ENCODE measurements around the gene CFAP46.
"Not testable (repeated sequence)": the region's sequence is repeated elsewhere in the genome, so short reads cannot be mapped to it uniquely, and the experiment has no call there.

The CFAP46 gene

DNA sequence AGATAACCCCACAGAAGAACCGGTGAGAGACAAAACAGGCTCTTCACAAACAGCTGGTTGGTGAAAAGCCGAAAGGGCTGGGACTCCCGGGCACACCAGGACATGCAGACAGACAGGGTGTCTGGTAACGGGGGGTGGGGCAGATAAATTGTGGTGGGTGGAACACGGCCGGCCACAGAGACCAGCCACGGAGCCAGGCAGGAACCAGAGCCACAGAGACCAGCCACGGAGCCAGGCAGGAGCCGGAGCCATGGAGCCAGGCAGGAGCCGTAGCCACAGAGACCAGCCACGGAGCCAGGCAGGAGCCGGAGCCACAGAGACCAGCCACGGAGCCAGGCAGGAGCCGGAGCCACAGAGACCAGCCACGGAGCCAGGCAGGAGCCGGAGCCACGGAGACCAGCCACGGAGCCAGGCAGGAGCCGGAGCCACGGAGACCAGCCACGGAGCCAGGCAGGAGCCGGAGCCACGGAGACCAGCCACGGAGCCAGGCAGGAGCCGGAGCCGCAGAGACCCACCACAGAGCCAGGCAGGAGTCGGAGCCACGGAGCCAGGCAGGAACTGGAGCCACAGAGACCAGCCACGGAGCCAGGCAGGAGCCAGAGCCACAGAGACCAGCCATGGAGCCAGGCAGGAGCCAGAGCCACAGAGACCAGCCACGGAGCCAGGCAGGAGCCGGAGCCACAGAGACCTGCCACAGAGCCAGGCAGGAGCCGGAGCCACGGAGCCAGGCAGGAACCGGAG is 116.4 kb downstream of the CFAP46 start:
- DNase-seq (ENCODE audit: low spot score): not testable (repeated sequence)

DNA sequence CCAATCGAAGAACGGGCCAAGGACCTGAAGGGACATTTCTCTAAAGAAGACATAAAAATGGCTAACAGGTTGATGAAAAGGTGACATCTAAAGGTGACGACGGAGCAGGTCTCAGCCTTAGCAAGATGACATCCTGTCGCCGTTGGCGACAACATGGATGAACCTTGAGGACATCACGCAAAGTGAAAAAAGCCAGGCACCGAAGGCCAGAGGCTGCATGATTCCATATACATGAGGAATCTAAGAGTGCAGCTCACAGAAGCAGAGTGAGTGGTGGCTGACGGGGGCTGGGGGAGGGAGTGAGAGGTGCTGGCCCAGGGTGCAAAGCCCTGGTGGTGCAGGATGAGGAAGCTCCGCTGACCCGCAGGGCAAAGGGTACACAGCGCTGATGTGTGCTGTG is 122.3 kb downstream of the CFAP46 start:
- no peak for DNase-seq (ENCODE audit: low spot score)

DNA sequence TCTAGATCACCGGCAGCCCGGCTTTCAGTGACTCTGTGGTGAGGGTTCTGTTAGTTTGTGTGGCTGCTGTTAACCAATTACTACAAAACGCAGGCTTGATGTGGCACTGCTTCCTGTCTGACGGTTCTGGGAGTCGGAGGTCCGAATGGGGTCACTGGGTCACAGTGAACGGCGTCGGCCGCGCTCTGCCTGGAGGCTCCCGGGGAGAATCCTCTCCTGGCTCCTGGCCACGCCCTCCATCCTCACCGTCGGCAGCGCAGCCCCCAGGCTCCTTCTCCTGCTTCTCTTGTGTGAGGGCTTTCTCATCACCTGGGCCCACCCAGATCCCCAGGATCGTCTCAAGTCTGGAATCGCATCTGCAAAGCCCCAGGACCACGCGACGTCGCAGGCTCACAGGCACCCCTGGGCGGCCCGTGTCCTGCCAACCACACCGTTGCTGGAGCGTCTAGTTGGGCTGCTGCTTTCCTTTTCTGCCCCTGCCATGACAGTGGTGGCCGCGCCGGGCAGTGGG is 124.6 kb downstream of the CFAP46 start:
- DNase-seq (ENCODE audit: low spot score): no peak

DNA sequence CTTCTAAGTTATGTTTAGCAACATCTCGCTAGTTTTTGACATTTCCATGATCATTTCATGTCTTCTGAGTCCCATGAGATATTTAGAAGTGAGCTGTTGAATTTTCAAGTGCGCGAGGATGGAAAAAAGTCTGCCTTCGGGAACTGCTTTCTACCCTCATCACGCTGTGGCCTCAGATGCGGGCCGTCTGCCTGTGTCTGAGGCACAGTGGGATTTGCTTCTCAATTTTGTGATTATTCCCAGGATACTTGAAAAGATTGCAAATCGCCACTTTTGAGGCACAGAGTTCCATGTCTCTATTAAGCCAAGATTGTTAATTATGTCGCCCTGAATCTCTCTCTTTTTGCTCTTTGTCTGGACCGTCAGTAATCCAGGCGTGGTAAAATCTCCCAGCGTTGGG is 125.7 kb downstream of the CFAP46 start:
- DNase-seq (ENCODE audit: low spot score): no peak

DNA sequence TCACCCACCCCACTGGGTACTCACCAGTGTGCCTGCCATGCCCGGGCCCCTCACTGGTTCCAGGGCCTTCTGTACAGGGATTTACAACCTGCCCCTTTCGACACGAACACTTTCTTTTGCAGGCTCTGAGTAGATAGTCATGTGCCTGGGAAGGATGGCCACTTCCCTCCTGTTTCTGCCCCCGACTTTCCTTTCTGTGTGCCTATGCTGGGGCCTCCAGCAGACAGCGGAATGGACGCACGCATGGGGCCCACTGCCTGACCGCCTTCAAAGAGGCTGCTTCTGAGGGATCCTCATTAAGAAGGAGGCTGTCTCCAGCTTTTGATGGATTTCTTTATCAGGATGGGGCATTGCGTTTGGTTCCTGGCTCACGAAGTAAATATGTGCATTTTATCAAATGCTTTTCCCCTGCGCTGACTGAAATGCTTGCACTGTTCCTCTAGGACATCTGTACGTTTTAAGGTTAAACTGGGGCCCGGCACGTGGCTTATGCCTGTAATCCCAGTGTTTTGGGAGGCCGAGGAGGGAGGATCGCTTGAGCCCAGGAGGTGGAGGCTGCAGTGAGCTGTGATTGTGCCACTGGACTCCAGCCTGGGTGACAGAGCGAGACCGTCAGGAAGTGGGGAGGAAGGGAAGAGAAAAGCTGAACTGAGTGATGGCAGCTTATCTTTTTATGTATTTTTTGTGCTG is 127.1 kb downstream of the CFAP46 start:
- DNase-seq (ENCODE audit: low spot score): no peak

DNA sequence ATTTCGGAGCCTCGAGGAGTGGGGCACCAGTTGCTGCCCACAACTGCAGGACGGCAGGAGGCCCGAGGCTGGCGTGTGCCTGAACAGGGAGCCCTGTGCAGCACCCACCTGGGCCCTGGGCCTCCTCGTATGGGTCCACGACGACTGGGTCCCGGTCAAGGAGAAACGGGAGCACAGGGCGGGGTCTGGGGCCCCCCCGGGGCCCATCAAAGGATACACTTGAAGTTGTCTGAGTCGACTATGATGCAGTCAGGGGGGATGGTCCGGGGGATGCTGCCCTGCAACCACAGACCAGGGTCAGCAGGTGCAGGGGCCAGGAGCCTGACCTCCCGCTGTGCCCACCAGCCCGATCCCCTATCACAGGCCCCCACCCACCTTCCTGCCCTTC is 127.9 kb downstream of the CFAP46 start:
- no peak for DNase-seq (ENCODE audit: low spot score)

DNA sequence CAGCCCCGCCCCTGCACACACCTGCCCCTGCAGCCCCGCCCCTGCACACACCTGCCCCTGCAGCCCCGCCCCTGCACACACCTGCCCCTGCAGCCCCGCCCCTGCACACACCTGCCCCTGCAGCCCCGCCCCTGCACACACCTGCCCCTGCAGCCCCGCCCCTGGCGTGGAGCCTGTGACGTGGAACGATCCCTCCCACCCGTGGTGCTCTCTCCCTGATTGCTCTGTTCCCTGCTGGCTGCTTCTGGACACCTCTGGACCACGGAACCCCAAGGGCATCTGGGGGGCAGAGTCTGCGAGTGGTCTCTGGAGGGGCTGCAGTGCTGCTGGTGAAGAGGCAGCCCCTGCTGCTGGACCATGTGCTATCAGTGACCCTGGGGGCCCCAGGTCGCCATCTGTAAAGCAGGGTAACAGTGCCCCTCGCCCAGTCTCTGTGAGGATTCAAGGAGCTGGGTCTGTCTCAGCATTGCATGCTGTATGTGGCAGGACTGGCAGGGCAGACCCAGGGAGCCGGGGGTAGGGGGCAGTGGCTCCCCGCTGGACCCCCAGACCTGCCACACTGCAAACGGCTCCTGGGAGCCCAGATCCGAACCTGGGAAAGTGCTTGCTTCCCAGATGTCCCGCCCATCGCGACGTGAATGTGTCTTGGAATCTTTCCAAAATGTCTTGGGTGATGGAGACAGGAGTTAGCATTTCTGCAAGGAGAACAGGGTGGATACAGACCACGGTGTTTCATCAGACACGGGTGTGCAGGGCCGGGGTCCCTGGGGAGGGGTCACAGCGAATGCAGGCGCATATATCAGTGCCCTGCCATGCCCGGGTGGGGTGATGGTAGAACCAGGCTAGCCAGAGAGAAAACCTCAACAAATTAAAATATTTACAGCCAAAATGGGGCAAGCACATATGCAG is 128.6 kb downstream of the CFAP46 start:
- no peak for DNase-seq (ENCODE audit: low spot score)

DNA sequence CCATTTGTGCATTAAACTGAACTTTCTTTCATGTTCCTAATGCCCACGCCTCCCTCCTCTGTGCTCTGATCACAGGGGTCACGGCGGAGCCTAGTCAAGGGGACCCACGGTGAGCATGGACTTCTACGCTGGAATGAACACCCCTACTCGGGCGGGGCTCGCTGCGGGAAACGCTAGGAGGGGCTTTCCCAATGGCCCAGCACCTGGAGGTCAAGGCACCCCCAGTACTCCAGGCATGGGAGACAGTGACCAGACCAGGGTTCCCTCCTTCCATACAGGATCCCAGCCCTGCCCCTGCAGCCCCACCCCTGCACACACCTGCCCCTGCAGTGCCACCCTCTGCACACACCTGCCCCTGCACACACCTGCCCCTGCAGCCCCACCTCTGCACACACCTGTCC is 129.4 kb downstream of the CFAP46 start:
- no peak for DNase-seq (ENCODE audit: low spot score)

DNA sequence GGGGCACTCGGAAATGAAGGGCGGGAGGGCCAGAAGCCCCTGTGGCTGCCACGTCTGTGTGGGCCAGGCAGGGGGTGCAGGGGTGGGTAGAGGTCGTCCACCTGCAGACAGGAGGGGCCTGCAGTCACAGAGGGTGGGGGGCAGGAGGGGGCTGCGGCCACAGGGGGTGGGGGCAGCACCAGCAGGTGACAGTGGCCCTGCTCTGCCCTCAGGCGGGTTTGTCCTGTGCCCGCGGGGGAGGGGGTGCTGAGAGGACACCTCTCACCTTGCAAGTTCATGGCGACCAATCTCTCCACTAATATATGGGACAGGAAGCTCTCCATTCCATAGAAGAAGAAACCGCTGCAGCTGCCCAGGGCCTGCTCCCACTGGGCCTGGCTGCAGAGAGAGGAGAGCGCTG is 129.8 kb downstream of the CFAP46 start:
- no peak for DNase-seq (ENCODE audit: low spot score)

DNA sequence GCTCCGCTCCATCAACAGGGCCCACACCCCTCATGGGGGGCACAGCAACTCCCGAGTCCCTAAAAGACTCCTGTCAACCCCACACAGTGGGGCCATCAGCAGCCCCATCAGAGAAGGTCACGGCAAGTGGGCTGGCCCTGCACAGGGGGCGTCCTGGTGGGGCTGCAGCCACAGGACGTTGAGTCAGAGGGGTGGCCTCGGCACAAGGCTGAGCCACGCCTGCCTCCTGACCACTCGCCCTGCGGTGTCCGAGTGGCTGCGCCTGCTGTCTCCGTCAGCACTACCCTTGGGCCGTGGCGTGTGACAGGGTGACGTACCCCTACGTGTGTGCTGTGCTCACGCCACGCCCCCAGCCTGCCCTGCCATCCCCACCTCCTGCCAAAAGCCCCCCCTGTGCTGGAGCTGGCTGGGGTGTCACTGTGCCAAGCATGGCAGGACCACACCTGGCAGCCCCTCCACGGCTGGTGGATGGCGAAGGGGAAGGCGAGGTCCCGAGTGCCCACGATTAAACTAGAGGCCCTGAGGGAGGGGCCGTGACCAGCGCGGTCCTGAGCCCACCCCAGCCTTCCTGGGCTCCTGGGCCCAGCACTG is 130.4 kb downstream of the CFAP46 start:
- no peak for DNase-seq (ENCODE audit: low spot score)

DNA sequence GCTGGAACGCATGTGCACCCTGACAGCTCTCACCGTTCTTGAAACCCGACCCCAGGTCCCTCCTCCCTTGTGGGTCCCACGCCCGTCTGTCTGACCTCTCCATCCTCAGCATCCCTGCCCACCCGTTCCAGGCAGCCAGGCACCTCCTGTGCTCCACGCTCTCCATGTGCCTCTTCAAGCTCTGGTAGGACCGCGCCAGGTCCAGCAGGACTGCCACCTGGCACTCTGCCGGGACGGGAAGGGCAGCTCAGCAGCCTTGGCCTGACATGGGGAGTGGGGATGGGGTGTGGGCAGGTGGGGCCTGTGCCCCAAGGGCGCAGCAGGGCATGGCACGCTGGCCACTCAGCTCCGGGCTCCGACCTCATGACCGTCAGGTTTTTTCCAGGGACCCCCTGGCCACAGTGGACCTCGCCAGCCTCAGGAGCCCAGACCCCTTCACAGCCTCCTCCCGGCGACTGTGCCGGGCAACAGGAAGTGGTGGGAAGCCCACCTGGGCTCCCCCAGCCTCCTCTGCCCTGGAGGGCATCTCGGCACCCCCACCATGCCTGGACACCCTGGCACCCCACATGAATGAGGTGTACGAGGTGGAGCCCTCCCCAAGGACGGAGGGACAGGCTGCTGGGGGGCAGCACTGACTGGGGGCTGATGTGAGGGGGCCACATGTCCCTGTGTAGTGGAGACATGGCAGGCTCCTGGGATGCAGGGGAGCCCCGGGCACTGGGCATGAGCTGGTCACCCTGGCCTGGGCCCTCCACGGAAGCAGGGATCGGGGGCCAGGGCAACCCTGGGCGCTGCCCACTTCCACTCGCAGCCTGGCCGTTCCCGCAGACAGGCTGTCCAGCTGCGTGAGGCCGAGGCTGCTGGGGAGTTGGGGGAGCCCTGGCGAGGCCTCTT is 131.3 kb downstream of the CFAP46 start:
- DNase-seq (ENCODE audit: low spot score): no peak

DNA sequence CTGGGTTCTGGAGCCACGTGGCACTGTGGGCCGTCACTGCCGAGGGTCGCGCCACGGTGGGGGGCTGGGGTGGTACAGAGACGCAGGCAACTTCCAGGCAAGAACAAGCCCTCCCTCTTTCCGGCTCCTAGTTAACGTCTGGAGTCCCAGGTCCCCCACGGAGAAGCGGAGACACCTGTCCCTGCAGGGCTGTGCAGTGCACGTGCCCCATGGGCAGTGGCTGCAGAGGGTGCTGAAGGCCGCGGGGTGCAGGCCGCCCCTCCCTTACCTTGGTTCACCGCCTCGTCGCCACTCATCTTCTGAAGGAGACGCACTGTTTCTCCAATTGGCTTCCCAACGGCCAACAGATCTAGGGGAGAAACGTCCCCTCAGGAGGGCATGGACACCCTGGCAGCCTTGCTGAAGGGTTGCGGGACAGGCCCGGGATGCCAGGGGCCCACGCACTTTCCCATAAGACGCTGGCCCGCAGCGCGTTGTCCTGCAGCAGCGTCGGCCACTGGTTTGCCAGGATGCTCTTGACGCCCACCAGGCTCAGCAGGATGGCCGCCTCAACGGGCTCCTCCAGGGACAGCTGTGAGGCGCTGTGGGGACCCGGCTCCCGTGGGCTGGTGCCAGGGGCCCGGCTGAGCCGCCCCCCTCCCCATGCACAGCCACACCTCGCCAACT is 132.1 kb downstream of the CFAP46 start:
- DNase-seq (ENCODE audit: low spot score): no peak

DNA sequence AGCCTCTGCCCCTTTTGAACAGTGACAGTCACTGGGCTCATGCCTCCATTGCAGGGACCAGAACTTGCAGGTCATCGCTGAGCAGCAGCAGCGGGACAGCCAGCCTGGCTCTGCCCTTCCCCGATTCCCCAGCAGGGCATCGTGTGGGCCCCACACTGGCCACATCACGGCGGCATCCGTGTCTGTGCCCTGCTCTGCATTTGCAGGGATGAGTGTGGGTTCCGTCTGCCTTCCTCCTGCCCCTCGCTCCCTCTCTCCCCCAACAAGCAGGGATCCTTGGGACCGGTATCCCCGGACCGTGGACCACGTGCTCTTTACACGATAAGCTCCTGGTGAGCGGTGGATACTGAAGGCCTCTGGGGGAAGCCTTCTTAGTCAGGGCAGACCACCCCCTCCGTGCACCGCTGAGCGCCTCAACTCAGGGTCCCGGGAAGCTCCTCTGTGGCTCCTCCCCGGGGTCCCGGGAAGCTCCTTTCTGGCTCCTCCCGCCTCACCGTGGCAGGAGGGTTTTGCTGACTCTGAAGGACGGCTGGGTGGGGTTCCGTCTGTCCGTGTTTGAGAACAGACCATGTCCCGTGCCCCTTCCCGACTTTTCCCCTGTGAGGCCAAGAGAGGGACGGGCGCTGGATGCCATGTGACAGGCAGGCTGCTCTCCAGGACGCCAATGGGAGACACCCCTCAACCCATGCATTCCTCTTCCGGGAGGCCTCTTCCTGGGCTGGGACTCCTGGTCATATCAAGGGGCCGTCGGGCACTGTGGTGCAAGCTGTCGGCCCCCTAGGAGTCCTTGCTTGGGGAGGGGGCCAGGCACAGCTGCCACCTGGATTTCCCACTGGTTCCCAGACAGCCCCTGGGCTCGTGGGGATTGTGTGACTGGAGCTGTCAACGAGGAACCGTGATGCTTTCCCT is 132.9 kb downstream of the CFAP46 start:
- DNase-seq (ENCODE audit: low spot score): no peak

DNA sequence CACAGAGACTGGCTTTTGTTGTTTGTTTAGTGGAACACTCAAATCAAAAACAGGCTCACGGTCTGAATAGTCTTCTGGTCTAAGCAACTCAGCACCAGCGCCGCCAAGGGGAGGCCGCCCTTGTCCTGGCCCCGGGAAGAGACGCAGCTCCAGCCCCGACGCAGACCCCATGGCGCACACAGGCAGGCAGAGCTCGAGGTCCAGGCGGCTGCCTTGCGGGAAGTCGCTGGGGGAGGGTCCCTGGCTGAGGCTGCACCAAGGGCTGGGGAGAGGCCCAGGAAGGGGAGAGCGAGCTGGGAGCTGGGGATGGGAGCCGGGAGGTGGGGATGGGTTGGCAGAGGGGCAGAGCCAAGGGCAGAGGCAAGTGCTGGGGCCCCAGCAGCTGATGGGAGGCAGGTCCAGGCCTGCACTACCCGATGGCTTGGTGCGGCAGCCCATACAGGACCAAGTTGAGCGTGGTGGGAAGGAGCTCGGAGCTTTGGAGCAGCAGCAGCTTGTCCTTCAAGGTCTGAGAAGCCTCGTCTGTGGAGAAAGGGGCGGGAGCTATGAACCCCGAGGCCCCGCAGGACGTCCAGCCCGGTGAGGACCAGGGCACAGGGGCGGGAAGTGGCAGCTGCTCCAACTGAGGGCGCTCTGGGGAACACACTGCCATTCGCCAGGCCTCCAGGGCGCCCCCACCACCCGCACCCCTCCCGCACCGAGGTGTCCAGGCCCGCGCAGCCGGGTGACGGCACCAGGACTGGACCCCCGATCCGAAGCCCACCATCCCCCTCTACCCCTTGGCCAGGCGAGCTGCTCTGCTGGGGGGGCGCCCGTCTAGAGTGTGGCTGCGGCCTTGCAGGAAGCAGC is 133.8 kb downstream of the CFAP46 start:
- DNase-seq (ENCODE audit: low spot score): no peak

DNA sequence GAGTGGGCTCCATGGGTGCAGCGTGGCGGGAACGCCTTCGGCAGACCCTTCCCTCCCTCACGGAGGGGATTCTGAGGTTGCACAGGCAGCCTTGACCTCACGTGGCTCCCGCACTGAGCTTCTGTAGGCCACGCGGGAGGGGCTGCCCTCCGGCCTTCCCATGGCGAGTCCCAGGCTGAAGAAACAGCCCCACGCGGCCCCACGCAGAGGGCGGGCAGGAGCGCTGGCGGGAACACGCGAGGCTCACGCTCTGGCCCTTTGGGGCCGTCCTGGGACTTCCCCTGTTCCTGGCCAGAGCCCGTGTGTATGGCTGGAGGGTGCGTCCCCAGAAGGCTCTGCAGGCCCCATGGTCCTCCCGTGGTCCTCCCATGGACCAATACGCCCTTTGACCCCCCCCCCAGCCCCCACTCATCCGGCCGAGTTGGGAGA is 134.7 kb downstream of the CFAP46 start:
- no peak for DNase-seq (ENCODE audit: low spot score)

DNA sequence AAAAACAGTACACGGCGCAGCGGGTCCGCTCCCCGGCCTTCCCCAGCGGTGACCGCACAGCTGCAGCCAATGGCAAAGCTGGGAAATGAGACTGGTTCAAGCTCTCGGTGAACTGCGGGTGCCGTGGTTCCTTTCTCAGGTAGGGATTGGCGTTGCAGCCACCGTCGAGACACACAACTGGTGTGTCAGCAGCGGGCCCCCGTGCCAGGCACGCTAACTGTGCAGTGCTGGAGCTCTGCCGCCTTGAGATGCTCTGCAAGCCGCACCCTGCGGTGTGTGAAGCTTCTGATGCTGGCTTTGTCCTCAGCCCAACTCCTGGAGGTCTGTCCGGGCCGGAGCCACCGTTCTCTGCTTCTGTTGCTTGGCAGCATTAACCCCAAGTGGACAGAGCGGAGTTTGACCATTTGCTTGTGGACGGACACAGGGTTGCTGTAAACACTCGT is 135.8 kb downstream of the CFAP46 start:
- DNase-seq (ENCODE audit: low spot score): no peak

DNA sequence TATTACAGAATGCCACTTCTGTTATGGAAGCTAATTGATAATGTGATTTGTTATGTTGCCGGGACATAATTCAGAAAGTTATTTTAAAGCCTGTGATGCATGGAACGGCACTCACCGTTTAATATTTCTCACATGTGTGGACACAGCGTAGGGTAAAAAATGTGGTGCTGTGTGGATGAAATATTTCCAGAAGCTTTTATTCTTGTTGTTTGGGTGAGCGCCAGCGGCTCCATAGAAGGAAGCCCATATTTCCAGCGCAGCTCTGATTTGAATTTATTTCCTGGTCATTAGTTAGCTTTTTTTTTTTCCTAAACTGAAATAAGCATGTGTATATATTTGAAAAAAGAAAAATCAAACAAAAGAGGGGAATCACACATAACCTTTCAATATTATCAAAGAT is 136.3 kb downstream of the CFAP46 start:
- no peak for DNase-seq (ENCODE audit: low spot score)

DNA sequence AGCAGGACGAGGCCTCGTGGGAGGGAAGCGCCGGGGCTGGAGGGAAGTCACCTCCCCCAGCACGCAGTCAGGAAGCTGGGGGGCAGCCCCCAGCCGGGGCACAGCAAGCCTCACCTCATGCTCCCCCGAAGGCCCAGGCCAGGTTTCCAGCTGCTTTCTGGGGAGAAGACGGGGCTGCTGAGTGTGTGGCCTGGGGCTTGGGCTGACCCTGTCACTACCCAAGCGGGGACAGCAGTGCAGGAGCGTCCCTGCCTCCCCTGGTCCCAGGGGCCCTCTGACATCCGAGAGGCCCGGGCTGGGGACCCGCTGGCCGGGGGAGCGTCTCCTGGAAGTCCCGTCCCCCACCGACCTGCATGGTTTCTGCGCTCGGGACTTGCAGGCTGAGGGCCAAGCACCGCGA is 136.8 kb downstream of the CFAP46 start:
- no peak for DNase-seq (ENCODE audit: low spot score)
